NCI-H82 (cell line): ENCODE results near the gene CUEDC1.

Experiments used
- DNase-seq: peaks from one replicate; lab custom pipeline; 2025; lab: John Stamatoyannopoulos, UW

The CUEDC1 gene

GRCh38 chr17:57875290-57876022 is 79.8 kb downstream of the CUEDC1 start:
- peak; percentile 87 for DNase-seq

- peak; percentile 96 for DNase-seq
These were observed 80.5 kb downstream of the CUEDC1 start for GRCh38 chr17:57874434-57875289.

GRCh38 chr17:57874058-57874419 is 81.2 kb downstream of the CUEDC1 start:
- peak; percentile 67 for DNase-seq

- DNase-seq, result no peak
These were observed 81.8 kb downstream of the CUEDC1 start for GRCh38 chr17:57873261-57874057.

GRCh38 chr17:57872536-57872935 is 82.7 kb downstream of the CUEDC1 start:
- DNase-seq, result no peak

- DNase-seq, result peak; percentile 41
These were observed 83.3 kb downstream of the CUEDC1 start for GRCh38 chr17:57871863-57872262.

GRCh38 chr17:57871155-57871554 is 84.1 kb downstream of the CUEDC1 start:
- DNase-seq, result no peak

- peak; percentile 89 for DNase-seq
These were observed 85.0 kb downstream of the CUEDC1 start for GRCh38 chr17:57870283-57870635.

GRCh38 chr17:57869617-57870282 is 85.5 kb downstream of the CUEDC1 start:
- DNase-seq, result peak; percentile 100

GRCh38 chr17:57868910-57869616 is 86.1 kb downstream of the CUEDC1 start:
- peak; percentile 62 for DNase-seq

GRCh38 chr17:57868007-57868909 is 87.0 kb downstream of the CUEDC1 start:
- peak; percentile 100 for DNase-seq

GRCh38 chr17:57867126-57867525 is 88.1 kb downstream of the CUEDC1 start:
- DNase-seq, result no peak

- no peak for DNase-seq
These were observed 88.5 kb downstream of the CUEDC1 start for GRCh38 chr17:57866723-57867122.

GRCh38 chr17:57866319-57866718 is 88.9 kb downstream of the CUEDC1 start:
- no peak for DNase-seq

- no peak for DNase-seq
These were observed 90.9 kb downstream of the CUEDC1 start for GRCh38 chr17:57864273-57864672.

GRCh38 chr17:57862694-57863667 is 92.2 kb downstream of the CUEDC1 start:
- DNase-seq, result peak; percentile 71

GRCh38 chr17:57861790-57862693 is 93.2 kb downstream of the CUEDC1 start:
- no peak for DNase-seq
